ENCODE data around the gene DEPDC7.
"Not testable (repeated sequence)": the region's sequence is repeated elsewhere in the genome, so short reads cannot be mapped to it uniquely, and the experiment has no call there.

Gene DEPDC7

GRCh38 chr11:33015621-33016551 lies at the start of gene DEPDC7:
Gene DEPDC7 (plus strand): TSS chr11:33015878. CDS start chr11:33015956, 78 bp downstream.
- peak; percentile 92 for DNase-seq

GRCh38 chr11:32968541-32968940 lies 47.1 kb upstream of the DEPDC7 start:
- no peak for DNase-seq

- not testable (repeated sequence) for DNase-seq
Observed at GRCh38 chr11:32972233-32972632, 43.4 kb upstream of the DEPDC7 start.

- DNase-seq = no peak
Observed at GRCh38 chr11:32972781-32973180, 42.9 kb upstream of the DEPDC7 start.

- DNase-seq = no peak
Observed at GRCh38 chr11:32982626-32983025, 33.1 kb upstream of the DEPDC7 start.

- DNase-seq = no peak
Observed at GRCh38 chr11:32983506-32983905, 32.2 kb upstream of the DEPDC7 start.

- no peak for DNase-seq
Observed at GRCh38 chr11:32985600-32985999, 30.1 kb upstream of the DEPDC7 start.

DNA sequence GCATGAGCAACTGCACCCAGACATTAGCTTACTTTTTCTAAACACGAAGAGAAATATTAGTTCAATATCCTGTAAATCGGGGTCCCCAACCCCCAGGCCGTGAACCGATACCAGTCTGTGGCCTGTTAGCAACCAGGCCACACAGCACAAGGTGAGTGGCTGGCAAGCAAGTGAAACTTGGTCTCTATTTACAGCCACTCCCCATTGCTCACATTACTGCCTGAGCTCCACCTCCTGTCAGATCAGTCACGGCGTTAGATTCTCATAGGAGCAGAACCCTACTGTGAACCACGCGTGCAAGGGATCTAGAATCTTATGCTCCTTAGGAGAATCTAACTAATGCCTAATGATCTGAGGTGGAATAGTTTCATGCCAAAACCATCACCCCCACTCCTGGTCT lies 27.8 kb upstream of the DEPDC7 start:
- no peak for DNase-seq

- DNase-seq = no peak
Observed at GRCh38 chr11:32990481-32990880, 25.2 kb upstream of the DEPDC7 start.

- no peak for DNase-seq
Observed at GRCh38 chr11:32991427-32991826, 24.3 kb upstream of the DEPDC7 start.

DNA sequence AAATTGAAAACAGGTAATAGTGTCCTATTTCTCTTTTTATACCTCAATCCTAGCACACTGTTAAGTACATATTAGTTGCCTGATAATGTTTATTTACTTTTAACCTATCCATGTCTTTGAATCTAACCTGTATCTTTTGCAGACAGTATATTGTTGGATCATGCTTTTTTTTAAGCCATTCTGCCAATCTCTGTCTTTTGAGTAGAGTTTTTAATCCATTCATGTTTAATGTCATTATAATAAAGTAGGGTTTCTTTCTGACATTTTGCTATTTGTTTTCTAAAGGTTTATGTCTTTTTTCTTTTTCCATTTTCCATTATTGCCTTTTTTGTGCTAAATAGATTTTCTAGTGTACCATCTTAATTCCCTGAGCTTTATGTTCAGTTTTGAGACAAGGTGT lies 23.8 kb upstream of the DEPDC7 start:
- DNase-seq = no peak

- no peak for DNase-seq
Observed at GRCh38 chr11:33000181-33000580, 15.5 kb upstream of the DEPDC7 start.

DNA sequence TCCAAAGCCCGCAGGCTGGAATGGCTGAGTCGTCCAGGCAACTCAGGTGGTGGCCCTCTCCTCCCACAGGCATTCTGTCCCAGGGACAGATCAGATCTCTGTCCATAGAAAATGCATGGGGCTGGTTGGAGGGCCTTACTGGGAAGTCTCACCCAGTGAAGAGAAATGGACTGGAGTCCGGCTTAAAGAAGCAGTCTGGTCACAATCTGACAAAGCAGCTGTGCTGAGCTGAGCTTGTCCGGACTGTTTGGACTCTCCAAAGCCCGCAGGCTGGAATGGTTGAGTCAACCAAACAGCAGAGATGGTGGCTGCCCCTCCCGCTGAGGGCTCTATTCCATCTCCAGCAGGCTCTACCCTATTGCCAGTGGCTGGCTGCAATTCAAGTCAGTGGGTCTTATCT lies 14.4 kb upstream of the DEPDC7 start:
- no peak for DNase-seq

GRCh38 chr11:33001751-33002542 lies 13.7 kb upstream of the DEPDC7 start:
- DNase-seq = no peak

DNA sequence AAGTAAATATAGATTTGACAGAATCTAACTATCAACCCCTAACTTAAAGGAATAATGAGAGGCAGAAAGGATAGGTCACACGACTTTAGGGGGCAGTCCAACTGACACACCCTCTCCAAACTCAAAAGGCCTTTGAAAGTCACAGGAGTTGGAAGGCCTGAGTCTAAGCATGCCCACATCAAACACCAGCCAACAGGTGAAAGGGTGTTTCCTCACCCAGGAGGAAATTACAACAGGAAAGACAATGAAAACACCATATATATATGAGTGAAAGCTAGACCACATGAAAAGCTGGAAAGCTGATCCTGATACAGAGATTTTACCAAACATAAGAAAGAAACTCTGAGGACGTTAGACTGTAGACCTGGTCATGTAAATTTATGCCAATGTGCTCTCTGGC lies 10.5 kb upstream of the DEPDC7 start:
- no peak for DNase-seq

DNA sequence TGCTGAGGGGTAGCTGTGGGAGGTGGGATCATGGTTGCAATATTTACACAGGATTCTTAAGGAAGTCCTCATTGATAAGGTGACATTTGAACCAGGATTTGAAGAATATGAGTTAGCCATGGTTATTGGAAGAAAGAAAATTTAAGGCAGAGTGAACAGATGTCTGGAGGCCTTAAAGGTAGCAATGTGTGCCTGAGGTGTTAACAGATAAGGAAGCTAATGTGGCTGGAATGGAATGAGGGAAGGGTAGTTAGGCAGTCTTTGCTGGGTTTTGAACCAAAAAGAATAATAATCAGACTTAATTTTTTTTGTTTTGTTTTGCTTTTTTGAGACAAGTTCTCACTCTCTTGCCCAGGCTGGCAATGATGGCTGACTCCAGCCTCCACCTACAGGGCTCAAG lies 9.7 kb upstream of the DEPDC7 start:
- no peak for DNase-seq

- DNase-seq = no peak
Observed at GRCh38 chr11:33013755-33014154, 1.9 kb upstream of the DEPDC7 start.

- DNase-seq = peak in 1 of 2 experiments; percentile 28
Observed at GRCh38 chr11:33016654-33017053, 976 bp downstream of the DEPDC7 start.

DNA sequence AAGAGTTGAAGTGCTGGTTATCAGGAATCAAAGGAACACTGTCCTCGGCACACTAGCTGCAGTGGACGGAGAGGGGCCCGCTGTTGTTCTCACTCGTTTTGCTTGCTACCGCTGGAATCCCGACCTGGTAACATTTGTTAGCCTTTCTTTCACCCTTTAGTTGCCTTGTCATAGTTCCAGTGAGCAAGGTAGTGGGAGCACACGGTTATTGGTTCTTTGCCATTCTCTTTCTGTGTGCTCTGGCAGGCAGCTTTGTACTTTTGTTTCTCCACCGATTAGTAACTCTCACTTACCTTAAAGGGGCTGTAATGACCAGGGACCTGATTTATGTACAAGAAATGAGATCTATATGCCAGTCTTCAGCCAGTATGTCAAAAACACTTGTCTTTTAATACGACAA lies 1.8 kb downstream of the DEPDC7 start:
- no peak for DNase-seq

DNA sequence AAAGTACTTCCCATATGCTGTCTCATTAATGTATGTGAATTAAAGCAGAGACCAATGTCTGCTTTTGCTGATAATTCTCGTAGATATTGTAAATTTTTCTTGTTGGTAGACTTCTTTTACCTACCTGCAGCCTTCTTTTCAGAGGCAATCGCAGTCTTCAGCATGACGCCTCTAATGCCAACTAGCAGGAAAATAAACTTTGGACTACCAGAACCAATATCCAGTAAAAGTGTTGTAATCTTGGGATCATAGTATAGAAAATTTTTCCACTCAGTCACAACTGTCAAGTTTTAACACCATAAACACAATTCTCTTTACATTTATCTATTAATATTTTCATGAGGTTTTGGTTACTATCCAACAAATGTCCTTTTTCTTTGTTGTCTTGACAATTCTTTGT lies 2.3 kb downstream of the DEPDC7 start:
- DNase-seq = no peak

DNA sequence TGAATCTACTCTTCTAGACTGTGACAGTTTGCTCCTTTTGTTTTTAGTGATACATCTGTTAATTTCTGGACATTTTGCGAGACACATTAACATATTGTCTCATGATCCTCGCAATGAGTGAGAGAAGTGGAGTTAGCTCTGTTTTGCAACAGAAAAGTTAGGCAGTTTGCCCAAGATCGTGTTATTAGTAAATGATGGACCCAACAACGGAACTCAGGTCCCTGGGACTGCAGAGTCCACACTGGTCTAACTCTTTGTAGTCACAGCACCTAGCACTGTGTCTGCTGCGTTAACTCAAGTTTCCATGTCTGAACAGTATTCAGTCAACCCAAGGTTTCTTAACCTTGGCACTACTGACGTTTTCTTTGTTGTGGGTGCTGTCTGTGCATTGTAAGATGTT lies 3.2 kb downstream of the DEPDC7 start:
- no peak for DNase-seq

GRCh38 chr11:33021501-33021900 lies 5.8 kb downstream of the DEPDC7 start:
- no peak for DNase-seq

DNA sequence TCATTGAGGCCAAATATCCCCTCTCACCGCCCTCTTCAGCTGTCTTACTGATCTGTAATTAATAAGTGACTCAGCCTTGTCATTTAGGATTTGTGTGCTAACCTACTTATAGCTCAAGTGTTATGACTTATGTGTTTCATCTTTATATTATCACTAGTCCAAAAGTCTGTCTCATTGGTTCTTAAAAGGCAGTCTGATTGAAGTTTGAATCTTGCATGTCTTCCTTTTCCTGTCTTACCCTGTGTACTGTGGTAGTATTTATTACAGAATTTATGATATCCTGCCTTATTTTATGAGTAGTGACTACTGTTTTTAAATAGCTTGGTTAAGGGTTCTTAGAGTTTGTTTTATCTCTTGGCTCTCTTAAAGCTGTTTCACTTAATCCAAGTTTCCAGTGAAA lies 6.3 kb downstream of the DEPDC7 start:
- DNase-seq = no peak

DNA sequence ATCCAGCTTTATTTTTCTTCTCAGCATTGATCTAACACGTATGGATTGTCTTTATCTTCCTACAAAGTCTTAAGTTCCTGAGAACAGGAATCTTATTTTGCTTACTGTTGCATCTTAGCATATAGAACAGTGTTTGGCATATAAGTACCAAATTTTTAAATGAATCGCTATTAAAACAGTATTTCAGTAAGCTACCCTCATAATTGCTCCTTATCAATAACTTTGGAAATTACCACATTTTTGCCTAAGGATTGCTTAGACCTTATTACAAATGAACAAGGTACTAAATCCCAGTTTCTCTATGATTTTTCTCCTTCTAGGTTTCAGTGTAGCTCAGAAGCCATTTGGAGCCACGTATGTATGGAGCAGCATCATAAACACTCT lies 9.7 kb downstream of the DEPDC7 start:
- DNase-seq = no peak
